Activated CD4-positive, alpha-beta T cell treated with anti-CD3 and anti-CD28 coated beads, Interleukin-2, amount 50 U/mL, for 4 hours (primary cell): ENCODE results near the gene NAB1.
A peak's percentile ranks its signal among the peaks of the same experiment; 100 is the strongest.
"Not testable (repeated sequence)": the region's sequence is repeated elsewhere in the genome, so short reads cannot be mapped to it uniquely, and the experiment has no call there.

Experiments used
- DNase-seq, 2 experiments: peaks; one replicate each; pipeline ENCODE4 v3.0.0-alpha.2; 2020

The NAB1 gene

DNA sequence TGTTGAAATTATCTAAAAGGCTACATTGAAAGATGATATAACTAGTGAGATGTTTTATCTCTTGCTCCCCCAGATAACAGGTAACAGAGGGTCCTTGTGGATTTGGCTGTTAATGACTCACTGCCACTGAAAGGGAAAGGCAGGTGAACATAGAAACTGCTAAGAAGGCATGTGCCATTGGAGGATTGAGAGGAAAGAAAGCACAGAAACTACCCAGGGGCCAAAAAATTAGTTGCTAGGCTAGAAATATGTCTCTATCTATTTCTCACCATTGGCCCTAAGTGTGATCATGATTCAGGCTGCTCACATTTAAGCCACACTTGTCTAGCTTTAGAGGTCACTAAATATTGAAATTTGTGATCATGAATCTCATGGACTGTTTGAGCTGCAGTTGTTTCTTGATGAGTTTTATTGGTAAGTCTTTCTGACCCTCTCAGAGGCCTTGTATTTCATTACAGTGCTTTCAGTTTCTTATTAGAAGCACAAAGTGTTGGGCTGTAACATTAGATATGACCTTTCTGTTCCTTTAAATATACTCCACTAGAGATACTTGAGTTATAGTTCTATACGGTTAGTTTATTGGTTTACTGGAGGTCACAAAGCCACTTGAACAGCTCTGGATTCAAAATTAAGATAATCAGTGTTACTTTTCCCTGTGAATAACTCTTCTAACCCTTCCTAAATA lies 26.2 kb downstream of the NAB1 start:
- DNase-seq = no peak

- DNase-seq = no peak
These were observed 28.4 kb downstream of the NAB1 start for GRCh38 chr2:190677255-190677654.

DNA sequence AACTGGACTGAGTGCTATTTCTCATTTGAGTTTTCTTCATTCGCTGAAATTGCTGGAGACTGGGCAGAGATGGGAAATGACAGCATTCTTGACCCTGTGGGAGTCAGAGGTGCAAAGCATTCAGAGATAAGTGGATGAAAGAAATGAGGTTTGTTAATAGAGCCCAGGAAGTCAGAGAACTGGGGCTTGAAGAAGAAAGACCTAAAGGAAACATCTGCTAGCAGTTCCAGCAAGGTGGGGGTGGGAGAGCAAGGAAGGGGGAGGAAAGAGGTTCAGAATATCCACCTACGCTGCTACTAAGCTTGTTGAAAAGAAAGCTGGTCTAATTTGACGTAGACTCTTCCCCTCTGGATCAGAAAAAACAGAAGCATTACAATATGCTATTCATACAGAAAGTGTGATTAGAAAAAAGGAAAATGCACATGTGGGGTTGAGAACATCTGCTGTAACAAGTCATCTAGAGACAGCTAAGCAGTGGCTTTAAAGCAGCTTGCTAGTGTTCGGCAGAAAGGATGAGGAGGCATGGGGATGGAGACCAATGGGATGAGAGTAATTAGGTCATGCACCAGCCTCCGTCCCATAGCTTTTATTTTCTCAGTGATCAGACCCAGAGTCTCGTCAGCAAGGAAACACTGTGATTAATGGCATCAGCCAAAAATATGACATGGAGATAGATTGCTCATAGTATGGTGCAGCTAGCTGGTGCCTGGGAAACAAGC lies 29.7 kb downstream of the NAB1 start:
- peak in 1 of 2 experiments; percentile 6 for DNase-seq

GRCh38 chr2:190679391-190679790 lies 30.5 kb downstream of the NAB1 start:
- DNase-seq = no peak

GRCh38 chr2:190679813-190680591 lies 31.1 kb downstream of the NAB1 start:
- peak; percentile 45 to 53 for DNase-seq

- no peak for DNase-seq
These were observed 33.3 kb downstream of the NAB1 start for GRCh38 chr2:190682168-190682567.

- DNase-seq = no peak
These were observed 34.9 kb downstream of the NAB1 start for GRCh38 chr2:190683802-190684201.

DNA sequence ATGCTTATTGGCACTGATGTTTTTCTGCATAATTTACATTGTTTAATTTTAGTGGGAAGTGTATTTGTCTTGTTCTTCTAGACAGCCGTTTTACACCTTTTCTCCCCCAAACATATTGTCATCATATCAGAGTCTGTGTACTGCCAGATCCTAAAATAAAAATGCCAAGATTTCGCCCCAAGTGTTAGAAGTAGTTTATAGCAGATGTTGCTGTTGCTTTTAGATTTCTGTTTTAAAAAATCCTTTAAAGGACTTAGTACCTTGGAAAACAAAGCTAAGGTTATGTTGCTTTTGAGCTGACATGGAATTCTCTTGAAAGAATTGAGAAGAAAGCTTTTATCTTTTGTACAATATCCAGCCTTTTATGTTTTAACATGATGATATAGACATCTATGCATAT lies 36.0 kb downstream of the NAB1 start:
- DNase-seq = no peak

DNA sequence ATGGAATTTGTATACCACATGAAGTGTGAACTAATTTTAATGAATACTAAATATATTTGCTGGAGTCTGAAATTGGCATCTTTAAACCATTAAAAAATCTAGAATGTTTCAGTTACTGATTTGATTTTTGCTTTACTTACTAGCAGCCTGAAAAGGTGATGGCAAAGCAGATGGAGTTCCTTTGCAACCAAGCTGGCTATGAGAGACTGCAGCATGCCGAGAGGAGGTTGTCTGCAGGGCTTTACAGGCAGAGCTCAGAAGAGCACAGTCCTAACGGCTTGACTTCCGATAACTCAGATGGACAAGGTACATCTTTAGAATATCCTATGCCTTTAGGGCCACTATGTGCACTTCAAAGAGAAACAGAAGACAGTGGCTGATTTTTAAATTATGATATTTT lies 36.5 kb downstream of the NAB1 start:
- no peak for DNase-seq

DNA sequence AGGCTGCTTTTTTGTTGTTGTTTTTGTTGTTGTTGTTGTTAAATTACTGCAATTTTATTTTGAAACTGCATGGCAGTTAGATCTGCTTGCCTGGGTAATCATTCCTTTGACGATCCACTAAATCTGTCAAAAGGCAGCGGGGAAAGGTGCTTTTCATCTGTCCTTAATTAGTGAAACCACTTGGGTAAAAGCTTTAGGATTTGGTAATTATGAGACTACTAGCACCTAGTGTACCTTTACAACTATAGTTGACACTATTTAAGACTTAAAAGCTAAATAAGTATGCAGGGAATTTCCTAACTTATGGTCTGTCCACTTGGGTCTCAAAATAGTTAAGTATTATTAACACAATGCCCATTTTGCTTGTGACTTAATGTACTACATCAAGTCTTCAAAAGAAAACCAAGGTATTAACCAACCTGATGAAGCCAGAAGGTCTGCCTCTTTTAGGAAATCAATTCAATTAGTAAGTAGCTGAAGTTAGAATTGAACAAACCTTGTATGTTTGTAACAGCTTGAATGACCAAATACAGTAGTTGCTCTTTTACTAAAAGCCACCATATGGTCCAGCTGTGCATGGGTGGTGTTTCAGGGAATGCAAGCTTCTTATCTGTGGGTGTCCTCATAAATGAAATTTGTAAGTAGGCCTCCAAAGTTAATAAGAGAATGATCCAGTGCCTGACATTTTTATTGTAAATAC lies 44.8 kb downstream of the NAB1 start:
- DNase-seq = no peak

- no peak for DNase-seq
These were observed 45.6 kb downstream of the NAB1 start for GRCh38 chr2:190694479-190694878.

GRCh38 chr2:190695739-190696138 lies 46.9 kb downstream of the NAB1 start:
- DNase-seq = no peak

GRCh38 chr2:190696792-190697398 lies 48.0 kb downstream of the NAB1 start:
- DNase-seq = no peak

DNA sequence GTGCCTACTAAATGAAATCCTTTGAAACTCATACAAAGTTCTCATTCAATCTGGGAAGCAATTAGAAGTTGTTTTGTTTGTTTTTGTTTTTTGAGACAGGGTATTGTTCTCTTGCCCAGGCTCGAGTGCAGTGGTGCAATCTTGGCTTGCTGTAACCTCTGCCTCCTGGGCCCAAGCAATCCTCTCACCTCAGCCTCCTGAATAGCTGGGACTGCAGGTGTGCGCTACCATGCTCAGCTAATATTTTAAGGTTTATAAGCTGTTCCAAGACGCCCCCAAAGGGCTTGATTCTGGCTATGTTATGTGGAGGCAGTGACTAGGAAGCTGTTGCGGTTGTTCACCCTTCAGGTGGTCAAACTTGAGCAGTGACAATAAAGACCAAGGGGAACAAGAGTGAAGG lies 48.5 kb downstream of the NAB1 start:
- no peak for DNase-seq

DNA sequence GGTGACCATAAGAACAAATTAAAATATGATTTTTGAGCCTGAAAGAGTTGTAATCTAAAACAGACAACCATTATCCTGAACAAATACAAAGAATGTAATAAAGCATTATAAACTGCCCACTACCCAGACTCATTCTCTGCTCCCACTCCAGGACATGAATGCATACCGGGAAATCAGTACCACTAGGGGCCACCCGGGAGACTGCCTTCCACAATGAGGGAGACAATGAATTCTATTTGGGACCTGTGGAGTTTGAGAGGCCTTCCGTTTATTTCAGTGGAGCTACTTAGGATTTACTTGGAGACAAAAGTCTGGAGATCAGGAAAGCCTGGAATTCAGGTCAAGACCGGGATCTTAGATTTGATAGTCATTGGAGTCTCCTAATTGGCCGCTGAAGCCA lies 50.0 kb downstream of the NAB1 start:
- no peak for DNase-seq

DNA sequence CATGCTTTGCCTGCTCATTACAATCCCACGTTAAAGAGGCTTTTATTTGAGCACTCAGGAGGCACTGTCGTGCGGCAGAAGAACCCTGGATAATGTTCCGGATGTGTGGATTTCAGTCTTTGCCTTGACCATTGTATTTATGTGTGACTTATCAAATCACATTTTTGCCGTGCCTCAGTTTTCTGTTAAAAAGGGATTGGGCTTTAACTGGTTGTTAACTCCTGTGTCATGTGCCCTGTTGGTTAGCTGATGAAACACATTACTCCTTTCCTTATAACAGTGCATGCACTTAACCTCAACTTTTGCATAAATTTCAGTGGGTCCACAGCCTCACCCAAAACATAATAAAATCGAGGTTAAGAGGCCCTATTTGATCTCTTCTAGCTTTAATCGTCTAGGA lies 52.7 kb downstream of the NAB1 start:
- no peak for DNase-seq

DNA sequence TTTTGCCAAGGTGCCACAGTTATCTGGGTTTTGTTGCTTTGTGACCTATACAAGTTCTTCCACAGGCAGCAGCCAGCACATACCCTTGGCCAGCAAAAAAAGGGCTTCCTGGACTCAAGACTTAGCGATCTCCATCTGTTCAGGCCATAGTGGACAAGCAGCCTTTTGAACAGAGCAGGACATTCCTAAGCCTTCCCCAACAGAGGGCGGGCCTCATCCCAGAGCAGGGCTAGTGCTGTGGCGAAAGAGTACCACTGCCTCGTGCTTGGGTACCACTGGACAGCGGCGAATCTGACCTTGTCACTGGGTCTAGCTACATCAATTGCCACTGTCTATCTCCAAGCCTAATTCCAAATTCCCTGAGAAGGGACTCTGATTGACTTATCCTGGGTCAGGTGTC lies 56.4 kb downstream of the NAB1 start:
- no peak for DNase-seq

DNA sequence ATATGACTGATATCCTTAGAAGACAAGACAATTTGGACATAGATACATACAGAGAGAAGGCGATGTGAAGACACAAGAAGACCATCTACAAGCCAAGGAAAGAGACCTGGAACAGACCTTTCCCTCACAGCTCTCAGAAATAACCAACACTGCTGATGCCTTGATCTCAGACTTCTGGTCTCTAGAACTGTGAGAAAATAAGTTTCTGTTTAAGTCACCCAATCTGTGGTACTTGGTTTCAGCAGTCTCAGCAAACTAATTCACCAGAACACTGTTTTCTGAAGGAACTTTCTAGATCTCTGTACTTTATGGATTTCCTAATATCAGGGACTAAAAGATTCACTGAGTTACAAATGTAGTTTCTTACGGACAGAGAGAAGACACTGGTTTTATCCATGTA lies 58.8 kb downstream of the NAB1 start:
- DNase-seq = no peak

- not testable (repeated sequence) for DNase-seq
These were observed 59.8 kb downstream of the NAB1 start for GRCh38 chr2:190708650-190709049.

- DNase-seq = no peak
These were observed 62.2 kb downstream of the NAB1 start for GRCh38 chr2:190711069-190711468.

- no peak for DNase-seq
These were observed 64.6 kb downstream of the NAB1 start for GRCh38 chr2:190713471-190713870.

DNA sequence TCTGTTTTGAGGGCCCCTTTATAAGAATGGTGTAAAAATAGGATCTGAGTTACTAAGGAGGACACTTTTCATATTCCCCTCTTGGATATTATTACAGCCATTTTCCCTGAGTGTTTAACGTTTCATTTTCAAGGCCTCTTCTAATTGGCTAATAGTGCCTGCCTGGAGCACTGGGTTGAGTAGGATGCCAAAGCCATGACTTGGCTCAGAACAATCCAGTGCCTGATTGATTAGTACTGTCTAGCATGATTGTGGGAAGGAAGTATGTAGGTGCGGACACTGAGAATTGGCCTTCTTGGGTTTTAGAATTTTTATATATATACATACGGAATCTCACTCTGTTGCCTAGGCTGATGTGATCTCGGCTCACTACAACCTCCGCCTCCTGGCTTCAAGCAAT lies 66.1 kb downstream of the NAB1 start:
- no peak for DNase-seq
